NCI-H2196 treated with DMSO at 0.1 percent for 48 hours (cell line): Measurements from ENCODE around the gene PCDH9.

Source experiments
- DNase-seq: peaks from one replicate; lab custom pipeline; 2025; ENCODE audit not compliant: unreplicated experiment; lab: John Stamatoyannopoulos, UW

Gene PCDH9, protein sequence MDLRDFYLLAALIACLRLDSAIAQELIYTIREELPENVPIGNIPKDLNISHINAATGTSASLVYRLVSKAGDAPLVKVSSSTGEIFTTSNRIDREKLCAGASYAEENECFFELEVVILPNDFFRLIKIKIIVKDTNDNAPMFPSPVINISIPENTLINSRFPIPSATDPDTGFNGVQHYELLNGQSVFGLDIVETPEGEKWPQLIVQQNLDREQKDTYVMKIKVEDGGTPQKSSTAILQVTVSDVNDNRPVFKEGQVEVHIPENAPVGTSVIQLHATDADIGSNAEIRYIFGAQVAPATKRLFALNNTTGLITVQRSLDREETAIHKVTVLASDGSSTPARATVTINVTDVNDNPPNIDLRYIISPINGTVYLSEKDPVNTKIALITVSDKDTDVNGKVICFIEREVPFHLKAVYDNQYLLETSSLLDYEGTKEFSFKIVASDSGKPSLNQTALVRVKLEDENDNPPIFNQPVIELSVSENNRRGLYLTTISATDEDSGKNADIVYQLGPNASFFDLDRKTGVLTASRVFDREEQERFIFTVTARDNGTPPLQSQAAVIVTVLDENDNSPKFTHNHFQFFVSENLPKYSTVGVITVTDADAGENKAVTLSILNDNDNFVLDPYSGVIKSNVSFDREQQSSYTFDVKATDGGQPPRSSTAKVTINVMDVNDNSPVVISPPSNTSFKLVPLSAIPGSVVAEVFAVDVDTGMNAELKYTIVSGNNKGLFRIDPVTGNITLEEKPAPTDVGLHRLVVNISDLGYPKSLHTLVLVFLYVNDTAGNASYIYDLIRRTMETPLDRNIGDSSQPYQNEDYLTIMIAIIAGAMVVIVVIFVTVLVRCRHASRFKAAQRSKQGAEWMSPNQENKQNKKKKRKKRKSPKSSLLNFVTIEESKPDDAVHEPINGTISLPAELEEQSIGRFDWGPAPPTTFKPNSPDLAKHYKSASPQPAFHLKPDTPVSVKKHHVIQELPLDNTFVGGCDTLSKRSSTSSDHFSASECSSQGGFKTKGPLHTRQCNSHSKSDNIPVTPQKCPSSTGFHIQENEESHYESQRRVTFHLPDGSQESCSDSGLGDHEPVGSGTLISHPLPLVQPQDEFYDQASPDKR (N-terminal part only)

DNA sequence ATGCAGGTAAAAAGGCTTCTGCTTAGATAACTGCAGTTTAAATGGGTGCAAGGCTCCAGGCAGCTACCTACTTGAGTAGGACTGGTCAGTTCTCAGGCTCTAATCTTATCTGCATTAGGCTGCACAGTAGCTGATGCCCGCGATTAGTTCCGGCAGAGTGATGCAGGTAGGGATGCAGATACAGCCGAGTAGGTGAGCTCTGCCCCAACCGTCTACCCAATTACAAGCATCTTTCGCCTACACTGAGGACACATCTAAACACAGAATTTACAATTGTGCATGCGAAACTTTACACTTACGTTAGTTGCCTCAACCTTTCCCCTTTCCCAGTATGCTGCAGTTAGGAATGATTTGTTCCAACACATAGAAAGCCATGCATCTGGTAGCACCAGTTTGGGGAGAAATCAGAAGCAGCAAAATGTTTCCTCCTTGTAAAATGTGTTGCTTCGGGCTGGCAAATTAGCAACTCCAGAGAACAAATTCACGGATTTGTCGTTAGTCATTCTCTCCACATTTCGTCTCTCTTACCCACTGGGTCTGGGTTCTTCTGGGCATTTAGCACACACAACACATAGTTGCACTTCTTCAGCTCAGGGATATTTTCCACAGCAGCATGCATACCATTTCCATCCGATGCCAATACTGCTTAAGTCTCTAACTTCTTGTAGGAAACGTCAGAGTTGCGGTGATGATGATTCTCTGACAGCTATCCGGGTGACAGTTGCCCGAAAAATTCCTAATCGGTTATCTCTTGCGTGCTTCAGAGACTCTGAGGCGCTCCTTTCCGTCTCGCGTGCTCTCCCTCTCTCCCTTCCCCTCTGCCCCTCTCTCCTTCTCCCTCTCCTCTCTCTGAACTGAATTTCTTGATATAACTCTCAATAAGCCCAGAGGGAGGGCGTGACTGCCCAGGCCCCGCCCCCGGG is at the start of gene PCDH9:
PCDH9 (minus strand) TSS at position 856 of the 923 bp plus-strand sequence. CDS start 1,896 bp downstream, outside the sequence.
- no peak for DNase-seq

DNA sequence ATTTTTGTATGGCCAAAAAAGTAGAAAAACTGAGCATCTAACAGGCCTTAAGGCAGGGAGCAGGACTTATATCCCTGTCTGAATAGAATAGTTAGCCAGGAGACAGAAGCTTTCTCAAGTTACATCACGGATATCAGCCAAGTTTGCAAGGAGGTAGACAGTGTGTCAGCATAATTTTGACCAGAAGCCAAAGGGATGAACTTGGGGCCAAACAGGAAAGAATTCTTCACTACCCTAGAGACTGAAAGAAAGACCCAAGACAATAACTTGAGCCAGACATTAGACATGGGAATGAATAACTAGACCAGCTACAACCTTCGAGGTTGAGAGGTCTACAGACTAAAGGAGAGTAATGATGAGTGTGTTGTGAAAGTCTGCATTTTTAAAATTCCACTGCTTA is 48.1 kb upstream of the PCDH9 start:
- DNase-seq = no peak

DNA sequence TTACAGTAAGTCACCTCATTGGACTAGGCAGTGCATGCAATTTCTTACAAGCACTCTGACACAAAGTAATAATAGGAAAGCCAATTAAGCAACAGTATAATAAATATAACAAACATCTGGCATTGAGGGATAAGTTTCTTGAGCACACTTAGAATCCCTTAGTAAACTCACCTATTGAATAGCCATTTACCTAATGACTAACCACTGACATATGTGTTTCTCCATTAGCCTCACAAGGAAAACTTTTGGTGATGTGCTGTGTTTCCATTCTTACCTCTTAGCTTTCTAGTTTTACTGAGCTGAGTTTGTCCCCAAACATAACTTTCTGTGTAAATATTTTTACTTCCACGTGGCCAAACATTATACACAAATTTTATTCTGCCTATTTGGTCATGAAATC is 47.4 kb upstream of the PCDH9 start:
- no peak for DNase-seq

DNA sequence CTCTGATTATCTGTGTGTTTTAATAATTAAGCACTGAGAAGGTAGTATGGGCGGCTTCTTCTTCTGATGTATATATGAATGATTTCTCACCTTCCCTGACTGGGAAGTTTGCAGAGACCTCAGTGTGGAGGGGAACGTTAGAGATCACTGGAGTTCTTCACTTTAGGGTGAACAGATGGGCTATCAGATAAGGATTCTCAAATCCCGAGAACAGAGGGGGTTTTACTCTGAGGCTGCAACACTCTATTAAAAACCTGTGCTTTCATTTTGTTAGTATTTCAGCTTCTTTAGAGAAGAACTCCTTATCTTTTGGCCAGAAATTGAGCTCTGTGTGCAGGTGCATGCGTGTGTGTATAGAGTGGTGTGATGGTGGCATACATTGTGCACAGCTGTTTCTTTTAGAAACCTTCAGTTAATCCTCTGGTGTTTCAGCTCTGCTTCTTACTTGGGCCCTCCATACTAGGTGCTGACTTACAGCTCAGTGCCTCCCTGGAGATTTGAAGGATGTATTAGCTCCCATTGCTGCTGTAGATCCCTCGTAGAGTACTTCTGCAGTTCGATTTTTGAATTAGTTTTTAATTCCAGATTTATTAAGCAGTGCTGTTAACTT is 45.3 kb upstream of the PCDH9 start:
- no peak for DNase-seq

DNA sequence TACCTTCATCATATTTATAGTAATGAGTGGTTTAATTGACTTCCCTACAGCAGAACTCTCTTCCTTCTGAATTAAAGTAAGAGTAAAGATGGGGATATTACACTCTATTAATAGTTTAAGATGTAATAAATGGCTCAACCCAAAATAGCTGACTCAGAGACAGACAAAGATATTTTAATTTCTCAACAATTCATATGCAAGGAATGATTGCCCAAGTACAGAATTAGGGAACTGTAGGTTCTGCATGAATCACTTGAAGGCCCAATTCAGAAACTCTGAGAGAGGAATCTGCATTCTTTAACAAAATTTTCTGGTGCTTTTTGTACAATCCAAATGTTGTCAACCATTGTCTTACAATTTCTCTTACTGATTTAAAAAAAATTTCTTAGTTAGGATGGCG is 42.9 kb upstream of the PCDH9 start:
- no peak for DNase-seq

DNA sequence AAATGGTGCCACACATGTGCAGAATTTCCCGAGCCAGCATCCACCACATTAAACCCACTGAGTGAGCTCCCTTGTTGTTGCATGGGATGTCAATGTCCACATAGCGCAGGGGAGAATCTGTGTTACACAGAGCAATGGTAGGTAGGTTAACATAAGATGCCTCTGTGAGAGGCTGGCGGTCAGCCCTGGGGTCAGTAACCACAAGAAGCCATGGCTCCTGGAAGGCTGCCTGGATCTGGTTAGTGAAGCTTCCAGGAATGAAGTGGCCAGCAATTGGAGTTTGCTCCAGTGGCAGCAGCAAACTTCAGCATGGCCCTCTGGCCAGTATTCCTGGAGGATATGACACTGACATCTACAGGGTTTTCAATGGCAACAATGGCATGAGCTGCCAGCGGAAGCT is 37.0 kb upstream of the PCDH9 start:
- no peak for DNase-seq

DNA sequence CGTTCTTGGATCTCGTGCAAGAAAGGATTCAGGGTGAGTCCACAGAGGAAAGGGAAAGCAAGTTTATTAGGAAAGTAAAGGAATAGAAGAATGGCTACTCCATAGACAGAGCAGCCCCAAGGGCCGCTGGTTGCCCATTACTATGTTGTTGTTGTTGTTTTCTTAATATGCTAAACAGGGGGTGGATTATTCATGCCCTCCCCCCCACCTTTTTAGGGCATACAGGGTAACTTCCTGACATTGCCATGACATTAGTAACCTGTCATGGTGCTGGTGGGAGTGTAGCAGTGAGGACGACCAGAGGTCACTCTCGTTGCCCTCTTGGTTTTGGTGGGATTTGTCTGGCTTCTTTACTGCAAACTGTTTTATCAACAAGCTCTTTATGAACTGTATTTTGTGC is 29.1 kb upstream of the PCDH9 start:
- DNase-seq = no peak

DNA sequence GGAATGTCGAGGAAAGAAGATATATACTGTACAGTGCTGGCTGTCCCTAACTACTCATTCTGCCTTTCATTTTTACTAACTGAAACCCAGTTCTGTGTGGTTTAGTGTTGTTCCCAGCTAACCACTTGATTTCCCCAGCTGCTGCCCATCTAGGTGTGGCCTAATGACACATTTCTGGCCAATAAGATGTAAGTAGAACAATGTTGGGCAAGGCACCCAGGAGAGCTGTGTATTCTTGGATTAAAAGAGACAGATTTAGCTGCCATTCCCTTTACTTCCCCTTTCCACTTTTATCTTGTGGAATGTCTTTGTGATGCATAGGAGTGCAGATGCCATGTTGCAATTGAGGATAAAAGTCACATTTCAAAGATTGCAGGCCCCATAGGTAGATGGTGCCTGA is 28.3 kb upstream of the PCDH9 start:
- no peak for DNase-seq

DNA sequence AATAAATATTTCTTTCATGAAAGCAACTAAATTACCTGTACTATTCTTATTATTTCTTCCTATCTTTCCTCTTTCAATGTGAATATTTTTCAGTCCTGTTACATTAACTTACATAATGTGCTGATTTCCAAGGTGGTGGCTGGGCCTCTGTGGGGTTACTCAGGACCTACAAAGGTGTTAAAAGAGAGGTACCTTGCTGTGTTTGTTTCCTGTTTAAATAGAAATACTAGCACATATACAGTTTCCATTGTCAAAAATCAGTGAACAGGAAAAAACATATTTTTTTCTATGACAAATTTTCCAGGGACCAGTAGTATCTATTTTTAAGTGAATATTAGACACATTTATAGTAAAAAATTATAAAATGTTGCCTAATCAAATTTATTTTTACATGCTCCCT is 8.7 kb upstream of the PCDH9 start:
- DNase-seq = no peak

DNA sequence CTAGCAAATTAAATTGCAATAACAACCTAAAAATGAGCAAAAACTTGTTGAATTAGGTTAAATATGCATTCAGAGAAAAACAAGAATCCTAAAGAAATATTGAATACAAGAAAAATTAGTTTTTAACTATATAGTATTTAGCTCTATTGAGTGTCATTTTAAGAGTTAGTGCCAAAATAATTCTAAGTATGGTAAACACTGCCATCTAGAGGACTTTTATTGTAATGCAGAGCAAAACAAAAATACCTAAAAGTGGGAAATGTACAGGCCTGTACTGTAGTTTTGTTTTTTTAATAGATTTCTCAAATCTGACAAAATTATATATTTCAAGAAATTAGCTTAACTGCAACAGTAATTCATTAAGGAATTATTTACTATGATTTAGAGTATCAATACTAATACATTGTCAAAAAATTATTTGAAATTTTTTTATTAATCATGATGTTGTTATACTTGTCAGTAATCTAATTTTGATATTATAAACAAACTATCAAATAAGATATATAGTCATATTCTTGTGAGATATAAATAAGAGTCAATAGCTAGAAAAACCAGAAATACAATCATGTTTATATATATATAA is 8.2 kb upstream of the PCDH9 start:
- DNase-seq = peak; percentile 1

DNA sequence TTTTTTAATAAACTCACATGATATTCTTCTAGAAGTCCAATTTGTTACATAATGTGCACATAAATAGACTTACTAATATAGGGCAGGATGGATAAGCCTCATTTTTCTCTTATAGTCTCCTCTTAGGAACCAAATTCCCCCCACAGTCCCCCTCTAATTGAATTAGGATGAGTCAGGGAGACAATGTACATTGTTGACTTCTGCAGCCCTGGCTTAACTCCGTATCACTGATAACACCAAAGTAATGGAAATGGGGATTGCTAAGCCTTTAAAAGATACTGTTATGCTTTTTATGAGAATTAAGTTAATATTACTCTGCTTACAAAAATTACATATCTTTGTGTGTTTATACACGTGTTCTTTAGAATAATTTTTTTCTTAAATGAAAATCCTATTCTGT is 5.1 kb upstream of the PCDH9 start:
- DNase-seq = no peak

DNA sequence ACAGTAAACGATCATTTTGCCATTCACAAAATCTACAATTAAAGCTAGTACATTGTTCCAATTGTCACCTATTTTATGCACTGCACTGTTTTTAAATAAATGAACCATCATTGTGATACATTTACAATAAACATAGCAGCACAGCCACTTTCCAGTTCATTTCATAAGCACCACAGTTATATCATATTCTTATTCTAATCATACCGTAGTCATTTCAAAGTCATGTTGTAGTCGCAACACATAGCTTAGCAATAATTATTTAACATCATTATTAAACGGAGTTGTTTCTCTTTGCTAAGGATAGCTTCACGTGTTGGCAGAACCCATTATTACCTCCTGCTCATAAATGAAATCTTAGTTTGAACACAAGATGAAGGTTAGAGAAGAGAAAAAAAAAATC is 2.2 kb upstream of the PCDH9 start:
- DNase-seq = no peak

DNA sequence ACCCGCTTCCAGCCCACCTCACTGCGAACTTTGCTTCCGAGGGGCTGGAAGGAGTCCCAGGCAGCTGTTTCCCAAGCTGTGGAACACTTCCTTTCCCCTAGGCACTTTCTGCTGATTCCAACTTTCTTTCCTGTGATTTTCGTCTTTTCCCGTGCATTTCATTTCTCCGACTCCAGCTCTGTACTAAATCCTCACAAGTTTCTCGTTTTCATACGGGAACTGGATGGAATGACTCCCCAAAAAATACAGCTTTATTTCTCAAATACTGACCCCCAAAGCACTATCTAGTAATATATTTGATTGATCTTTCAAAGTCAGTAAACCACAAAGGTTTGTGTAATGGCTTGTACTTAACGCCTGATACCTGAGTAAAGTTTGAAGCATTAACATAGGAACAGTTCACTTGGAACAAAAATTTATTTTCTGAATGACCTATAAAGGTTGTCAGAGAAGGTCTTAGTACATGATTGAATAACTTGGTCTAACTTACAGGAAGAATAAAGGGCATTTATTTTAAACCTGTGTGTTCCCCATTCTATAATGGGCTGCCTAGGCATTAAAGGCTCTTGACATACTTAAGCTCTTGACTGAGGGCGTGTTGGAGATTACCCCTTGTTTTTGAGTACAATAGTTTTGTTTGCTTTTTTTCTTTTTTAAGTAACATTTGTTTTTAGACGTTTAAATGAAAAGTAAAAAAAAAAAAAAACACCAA is 1.3 kb upstream of the PCDH9 start:
- DNase-seq = no peak

DNA sequence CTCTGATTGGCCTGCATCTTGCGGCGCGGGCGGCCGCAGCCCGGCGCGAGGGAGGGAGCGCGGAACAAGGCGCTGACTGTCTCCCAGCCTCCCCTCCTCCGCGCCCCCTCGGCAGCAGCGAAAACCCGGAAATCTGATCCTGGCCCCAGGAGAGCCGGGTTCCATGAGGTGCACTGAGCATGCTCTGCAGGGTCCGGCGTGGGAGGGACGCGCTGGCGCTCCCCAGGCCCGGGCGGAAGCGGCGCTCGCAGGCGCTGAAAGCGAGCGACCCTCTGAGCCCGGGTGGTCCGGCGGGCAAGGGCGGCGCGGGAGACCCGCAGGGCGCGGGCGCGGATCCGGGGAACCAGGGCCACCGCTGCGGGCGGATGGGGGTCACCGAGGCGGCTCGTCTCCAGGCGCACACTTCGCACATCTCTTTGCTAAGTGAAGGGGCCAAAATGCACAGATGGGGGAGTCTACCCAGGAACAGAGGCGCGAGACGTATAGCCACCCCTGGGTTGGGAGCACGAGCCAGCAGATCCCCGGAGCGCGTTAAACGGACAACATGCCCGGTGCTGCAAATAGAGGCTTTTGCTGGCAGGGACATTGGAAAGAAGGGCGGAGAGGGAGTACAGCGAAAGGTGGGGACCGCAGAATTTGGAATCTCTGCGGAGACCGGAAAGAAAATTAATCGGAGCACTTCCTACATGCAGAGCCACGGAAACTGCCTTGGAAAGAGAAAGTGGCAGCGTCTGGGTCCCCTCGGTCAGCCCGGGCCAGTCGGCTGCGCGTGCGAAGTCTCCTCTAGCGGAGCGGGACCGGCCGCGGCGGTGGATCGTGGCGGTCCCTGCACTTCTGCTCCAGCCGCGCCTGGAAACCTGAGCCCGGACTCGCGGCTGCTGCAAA is 510 bp upstream of the PCDH9 start:
- DNase-seq = peak; percentile 56

DNA sequence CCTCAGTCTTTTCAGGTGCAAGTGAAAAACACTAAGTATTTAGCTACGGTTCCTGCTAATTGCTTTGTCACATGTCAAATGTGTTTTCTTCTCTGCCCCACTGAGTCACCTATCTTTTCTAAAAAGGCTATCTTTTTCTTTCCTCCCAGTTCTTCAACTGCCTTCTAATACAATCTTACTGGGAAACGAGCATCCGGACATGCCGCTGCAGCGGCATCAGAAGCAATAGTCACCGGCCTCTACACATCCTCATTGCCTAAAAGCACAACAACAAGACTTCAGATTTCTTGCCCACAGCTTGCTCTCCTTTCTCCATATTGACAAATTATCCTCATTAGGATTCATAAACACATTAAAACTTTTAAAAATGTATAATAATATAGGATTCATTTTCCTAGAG is 1.2 kb downstream of the PCDH9 start:
- DNase-seq = no peak

DNA sequence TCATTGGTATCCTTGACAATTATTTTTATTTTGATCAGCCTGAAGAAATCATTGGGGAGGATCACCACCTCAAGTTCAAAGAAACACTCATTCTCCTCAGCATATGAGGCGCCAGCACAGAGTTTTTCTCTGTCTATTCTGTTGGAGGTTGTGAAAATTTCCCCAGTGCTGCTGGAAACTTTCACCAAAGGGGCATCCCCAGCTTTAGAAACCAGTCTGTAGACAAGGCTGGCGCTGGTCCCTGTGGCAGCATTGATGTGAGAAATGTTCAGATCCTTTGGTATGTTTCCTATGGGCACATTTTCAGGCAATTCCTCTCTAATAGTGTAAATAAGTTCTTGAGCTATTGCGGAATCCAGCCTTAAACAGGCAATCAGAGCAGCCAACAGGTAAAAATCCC is 2.1 kb downstream of the PCDH9 start:
- no peak for DNase-seq

DNA sequence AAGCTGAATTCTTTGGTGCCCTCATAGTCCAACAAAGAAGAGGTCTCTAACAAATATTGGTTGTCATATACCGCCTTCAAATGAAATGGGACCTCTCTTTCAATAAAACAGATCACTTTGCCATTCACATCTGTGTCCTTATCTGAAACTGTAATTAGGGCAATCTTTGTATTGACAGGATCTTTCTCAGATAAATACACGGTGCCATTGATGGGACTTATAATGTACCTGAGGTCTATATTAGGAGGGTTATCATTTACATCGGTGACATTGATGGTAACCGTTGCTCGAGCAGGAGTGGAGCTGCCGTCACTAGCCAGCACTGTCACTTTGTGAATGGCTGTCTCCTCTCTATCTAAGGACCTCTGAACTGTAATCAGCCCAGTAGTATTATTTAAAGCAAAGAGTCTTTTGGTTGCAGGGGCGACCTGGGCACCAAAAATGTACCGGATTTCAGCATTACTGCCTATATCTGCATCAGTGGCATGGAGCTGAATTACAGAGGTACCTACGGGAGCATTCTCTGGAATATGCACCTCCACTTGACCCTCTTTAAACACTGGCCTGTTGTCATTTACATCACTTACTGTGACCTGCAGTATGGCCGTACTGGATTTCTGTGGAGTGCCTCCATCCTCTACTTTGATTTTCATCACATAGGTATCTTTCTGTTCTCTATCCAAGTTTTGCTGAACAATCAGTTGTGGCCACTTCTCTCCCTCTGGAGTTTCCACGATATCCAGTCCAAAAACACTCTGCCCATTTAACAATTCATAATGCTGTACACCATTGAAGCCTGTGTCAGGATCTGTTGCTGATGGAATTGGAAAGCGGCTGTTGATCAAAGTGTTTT is 2.8 kb downstream of the PCDH9 start:
- no peak for DNase-seq
